H1 (cell line): ENCODE results near the gene MSANTD3. TPM values are rescaled to one million over a fixed set of nuclear protein-coding genes. Genes with fewer than 3 reads are reported as not detected.

Source experiments
- CTCF ChIA-PET: fragments of 300-600 bp; sonication (Branson Sonifier 250); formaldehyde crosslinking; loops from one replicate; lab custom pipeline; 2021; ENCODE audit not compliant: partially characterized antibody; lab: Charles Lee
- POLR2A ChIA-PET: fragments of 300-600 bp; sonication (Branson Sonifier 250); formaldehyde crosslinking; loops from one replicate; lab custom pipeline; 2021; ENCODE audit warnings: inconsistent platforms; ENCODE audit not compliant: partially characterized antibody; lab: Charles Lee
- DNase-seq, 2 experiments: peaks; one replicate each; pipeline versions ENCODE4 v3.0.0 to v3.0.0-alpha.2; 2010 to 2022; ENCODE audit warnings: low spot score in 2 of 2, low read depth in 1 of 2, mixed read lengths in 1 of 2
- FAIRE-seq: peaks from 2 replicates; lab custom pipeline; 2011; peaks lifted over from hg19 to GRCh38; lab: Jason Lieb, UNC
- H2AFZ ChIP-seq: 2 replicates; pipeline ENCODE4 v1.8.1; 2012; ENCODE audit warnings: low read length, inconsistent platforms
- H2AK5ac ChIP-seq: 2 replicates; pipeline ENCODE4 v1.6.1; 2013; ENCODE audit warnings: low read depth, low read length
- H2BK120ac ChIP-seq: replicated peaks from 2 replicates; pipeline ENCODE3; 2013; ENCODE audit warnings: low read depth, low read length, inconsistent platforms
- H2BK12ac ChIP-seq: 2 replicates; pipeline ENCODE4 v1.6.1; 2013; ENCODE audit warnings: low read depth, low read length
- H2BK15ac ChIP-seq: 2 replicates; pipeline ENCODE4 v1.6.1; 2013; ENCODE audit warnings: low read length
- H2BK20ac ChIP-seq: 2 replicates; pipeline ENCODE4 v1.6.1; 2013; ENCODE audit warnings: low read length
- H2BK5ac ChIP-seq: 2 replicates; pipeline ENCODE4 v1.6.1; 2013; ENCODE audit warnings: low read depth, low read length
- H3K14ac ChIP-seq: 2 replicates; pipeline ENCODE4 v1.6.1; 2013; ENCODE audit warnings: inconsistent platforms; ENCODE audit not compliant: insufficient read length
- H3K18ac ChIP-seq: 2 replicates; pipeline ENCODE4 v1.6.1; 2013; ENCODE audit warnings: low read length; ENCODE audit errors: extremely low read depth
- H3K23ac ChIP-seq: 2 replicates; pipeline ENCODE4 v1.6.1; 2013; ENCODE audit warnings: inconsistent platforms; ENCODE audit not compliant: insufficient read length
- H3K23me2 ChIP-seq: 2 replicates; pipeline ENCODE4 v1.6.1; 2013; ENCODE audit warnings: low read depth, low read length
- H3K27ac ChIP-seq: 2 replicates; pipeline ENCODE4 v1.6.1; 2011; ENCODE audit warnings: low read depth, low read length, inconsistent platforms
- H3K27me3 ChIP-seq, 4 experiments: replicated peaks in 1 of 4; 1 replicate in 1 of 4; 2 replicates in 3 of 4; pipeline versions ENCODE4 v1.6.1 to v1.8.1; 2011 to 2013; ENCODE audit warnings: low read length in 3 of 4, mild to moderate bottlenecking in 3 of 4, inconsistent platforms in 2 of 4, mixed read lengths in 2 of 4, moderate library complexity in 1 of 4; ENCODE audit not compliant: control insufficient read depth in 3 of 4, insufficient read depth in 3 of 4; ENCODE audit errors: extremely low read depth in 1 of 4
- H3K36me3 ChIP-seq, 4 experiments: 2 replicates each; pipeline versions ENCODE4 v1.6.1 to v1.8.1; 2011 to 2013; ENCODE audit warnings: mild to moderate bottlenecking in 4 of 4, low read length in 3 of 4, moderate library complexity in 2 of 4, control low read depth in 1 of 4, inconsistent platforms in 1 of 4; ENCODE audit not compliant: insufficient read depth in 4 of 4, control insufficient read depth in 2 of 4
- H3K4ac ChIP-seq: replicated peaks from 2 replicates; pipeline ENCODE3; 2013; ENCODE audit warnings: low read length, low read depth, mixed read lengths, inconsistent platforms; ENCODE audit not compliant: insufficient read length
- H3K4me1 ChIP-seq, 4 experiments: replicated peaks in 1 of 4; 1 replicate in 1 of 4; 2 replicates in 3 of 4; pipeline versions ENCODE4 v1.6.1 to v1.8.1; 2011 to 2013; ENCODE audit warnings: low read length in 3 of 4, inconsistent platforms in 2 of 4, mixed read lengths in 1 of 4; ENCODE audit not compliant: insufficient read depth in 4 of 4, control insufficient read depth in 3 of 4
- H3K4me2 ChIP-seq, 2 experiments: 2 replicates each; pipeline versions ENCODE4 v1.6.1 to v1.8.1; 2011 to 2013; ENCODE audit warnings: low read depth in 2 of 2, low read length in 2 of 2, control low read depth in 1 of 2, inconsistent platforms in 1 of 2, mild to moderate bottlenecking in 1 of 2; ENCODE audit not compliant: insufficient read depth in 1 of 2
- H3K4me3 ChIP-seq, 4 experiments: fragments of 200-600, 300-600 bp in 1 of 4; sonication (generic), shearing (Covaris generic), sonication (Bioruptor Twin) in 1 of 4; 2 replicates each; pipeline versions ENCODE4 v1.5.1 to v1.8.1; 2011 to 2016; ENCODE audit warnings: low read length in 4 of 4, low read depth in 3 of 4, control low read depth in 2 of 4, inconsistent platforms in 2 of 4, mild to moderate bottlenecking in 2 of 4, mixed read lengths in 1 of 4, moderate library complexity in 1 of 4; ENCODE audit not compliant: insufficient read depth in 2 of 4; ENCODE audit errors: extremely low read depth in 1 of 4
- H3K56ac ChIP-seq: replicated peaks from 2 replicates; pipeline ENCODE3; 2013; ENCODE audit warnings: low read depth, mild to moderate bottlenecking, mixed read lengths, low read length, inconsistent platforms; ENCODE audit not compliant: insufficient read length
- H3K79me1 ChIP-seq: 2 replicates; pipeline ENCODE4 v1.6.1; 2013; ENCODE audit warnings: low read depth, low read length, control low read depth
- H3K79me2 ChIP-seq, 2 experiments: 2 replicates each; pipeline versions ENCODE4 v1.6.1 to v1.8.1; 2012 to 2013; ENCODE audit warnings: low read length in 2 of 2, mild to moderate bottlenecking in 2 of 2, inconsistent platforms in 1 of 2; ENCODE audit not compliant: insufficient read depth in 2 of 2, control insufficient read depth in 1 of 2
- H3K9ac ChIP-seq, 4 experiments: replicated peaks in 1 of 4; 1 replicate in 1 of 4; 2 replicates in 3 of 4; pipeline versions ENCODE4 v1.6.1 to v1.8.1; 2011 to 2013; ENCODE audit warnings: low read depth in 3 of 4, low read length in 3 of 4, control low read depth in 2 of 4, mild to moderate bottlenecking in 2 of 4, moderate library complexity in 2 of 4, inconsistent platforms in 1 of 4; ENCODE audit errors: extremely low read depth in 1 of 4
- H3K9me3 ChIP-seq, 2 experiments: 2 replicates each; pipeline versions ENCODE4 v1.6.1 to v1.8.1; 2012 to 2013; ENCODE audit warnings: mild to moderate bottlenecking in 2 of 2, moderate library complexity in 2 of 2, control low read depth in 1 of 2, inconsistent platforms in 1 of 2, low read depth in 1 of 2, low read length in 1 of 2, mixed read lengths in 1 of 2; ENCODE audit not compliant: insufficient read depth in 2 of 2
- H4K20me1 ChIP-seq, 2 experiments: replicated peaks in 1 of 2; 2 replicates each; pipeline versions ENCODE3 to v1.8.1; 2011 to 2013; ENCODE audit warnings: inconsistent platforms in 2 of 2, low read length in 2 of 2, mild to moderate bottlenecking in 1 of 2; ENCODE audit not compliant: insufficient read depth in 2 of 2, control insufficient read depth in 1 of 2
- H4K5ac ChIP-seq: 2 replicates; pipeline ENCODE4 v1.6.1; 2013; ENCODE audit warnings: low read length, low read depth, mixed read lengths, inconsistent platforms; ENCODE audit not compliant: insufficient read length
- H4K8ac ChIP-seq: 2 replicates; pipeline ENCODE4 v1.8.0; 2013; ENCODE audit warnings: mild to moderate bottlenecking, moderate library complexity, low read length, inconsistent platforms; ENCODE audit not compliant: insufficient read depth; ENCODE audit errors: extremely low read depth
- H4K91ac ChIP-seq: replicated peaks from 2 replicates; pipeline ENCODE3; 2013; ENCODE audit warnings: low read length, mixed read lengths, inconsistent platforms; ENCODE audit not compliant: insufficient read length
- BCL11A ChIP-seq, 2 experiments: IDR thresholded peaks; one replicate each; pipeline ENCODE4 v1.6.1; 2011; ENCODE audit warnings: low read depth in 2 of 2, low read length in 2 of 2, mild to moderate bottlenecking in 2 of 2
- CEBPB ChIP-seq: IDR thresholded peaks from 2 replicates; pipeline ENCODE4 v1.6.1; 2012; ENCODE audit warnings: low read depth, low read length
- CREB1 ChIP-seq: IDR thresholded peaks from 2 replicates; pipeline ENCODE4 v1.6.1; 2012; ENCODE audit warnings: inconsistent platforms
- GABPA ChIP-seq: IDR thresholded peaks from 2 replicates; pipeline ENCODE4 v1.6.1; 2011; ENCODE audit warnings: mild to moderate bottlenecking, low read length, moderate library complexity, borderline replicate concordance; ENCODE audit not compliant: insufficient read depth
- KDM1A ChIP-seq: fragments of 200-600, 300-600 bp; sonication (generic); IDR thresholded peaks from 2 replicates; pipeline ENCODE4 v1.7.1; 2016; ENCODE audit warnings: mild to moderate bottlenecking, low read length, borderline replicate concordance
- NANOG ChIP-seq: IDR thresholded peaks from 2 replicates; pipeline ENCODE4 v1.6.1; 2011; ENCODE audit warnings: low read length, low read depth, mild to moderate bottlenecking, inconsistent platforms; ENCODE audit not compliant: insufficient read depth, poor library complexity, severe bottlenecking
- RAD21 ChIP-seq, 2 experiments: IDR thresholded peaks in 1 of 2; conservative IDR thresholded peaks in 1 of 2; 2 replicates each; pipeline ENCODE4 v1.6.1; 2011; ENCODE audit warnings: low read depth in 2 of 2, low read length in 2 of 2, improper control_type of control experiment in 1 of 2, inconsistent platforms in 1 of 2, mild to moderate bottlenecking in 1 of 2, moderate library complexity in 1 of 2
- RFX5 ChIP-seq: IDR thresholded peaks from 2 replicates; pipeline ENCODE4 v1.6.1; 2011; ENCODE audit warnings: low read depth, low read length, improper control_type of control experiment, borderline replicate concordance
- RNF2 ChIP-seq: fragments of 200-900, 300-1000 bp; sonication (generic); IDR thresholded peaks from 2 replicates; pipeline ENCODE4 v1.7.1; 2016; ENCODE audit warnings: borderline replicate concordance, low read depth, mild to moderate bottlenecking, antibody characterized with exemption, low read length; ENCODE audit not compliant: poor library complexity, severe bottlenecking; ENCODE audit errors: missing control alignments
- YY1 ChIP-seq: IDR thresholded peaks from 2 replicates; pipeline ENCODE4 v1.6.1; 2011; ENCODE audit warnings: low read depth, mild to moderate bottlenecking, low read length
- ZNF274 ChIP-seq: IDR thresholded peaks from 2 replicates; pipeline ENCODE4 v1.7.0; 2012; ENCODE audit warnings: low read length, borderline replicate concordance; ENCODE audit errors: extremely low read depth
- WGBS, 2 experiments: shearing (Covaris generic) in 1 of 2; methylation state at CpG; one replicate each; pipeline versions ENCODE4 v1.1.6 to v1.1.7; 2013 to 2015; ENCODE audit warnings: low lambda C conversion rate in 2 of 2, mixed read lengths in 2 of 2, inconsistent platforms in 1 of 2, low coverage in 1 of 2, missing lambda C conversion rate in 1 of 2; ENCODE audit not compliant: insufficient replicate concordance in 2 of 2, insufficient coverage in 1 of 2, insufficient read length in 1 of 2; ENCODE audit errors: extremely low coverage in 1 of 2, missing lambda C conversion rate in 1 of 2; 5-methylcytosine and 5-hydroxymethylcytosine counted together
- polyA plus RNA-seq, 7 experiments: library from polyadenylated mRNA; depleted of rRNA in 3 of 7; stranded (reverse) in 5 of 7; unstranded in 2 of 7; fragments of >200 nt in 5 of 7; fragments of 200-250 nt in 2 of 7; gene quantifications; 1 replicate in 5 of 7; 2 replicates in 1 of 7; 4 replicates in 1 of 7; pipeline versions ENCODE4 v1.2.1 to v1.2.3, GENCODE V29; 2011 to 2013; ENCODE audit warnings: missing spikeins in 2 of 7, mixed read lengths in 2 of 7
- total RNA-seq: library from RNA; stranded (reverse); fragmentation: NEBNext Ultra II Directional; extraction: Animal tissue kit (Norgen Biotek cat#: 25700); gene quantifications from 2 replicates; pipeline ENCODE4 v1.2.1, GENCODE V29; 2021

Gene MSANTD3
- total and polyA plus RNA-seq, 2 of the 8 experiments (the other 6 are each of a cell fraction or from before 2014, with no cell fraction given) = 12.0 to 41.3 TPM

- peak within 1 kb of the TSS; percentile 92 for H4K91ac ChIP-seq
- H2BK120ac ChIP-seq = peak within 1 kb of the TSS; percentile 63
- peak within 1 kb of the TSS; percentile 98 for H4K8ac ChIP-seq
- ChIA-PET POLR2A (interaction anchor here (0.8 to 1.4 kb wide), 8 partner anchors 18 to 120 kb away, joined by 3 to 4 read pairs (median 3); partner anchors contain the start of genes CAVIN4 and MSANTD3), CTCF (interaction anchor here (1.0 to 1.5 kb wide), 5 partner anchors 9 to 124 kb away, joined by 3 to 7 read pairs (median 3); no protein-coding TSS in a partner anchor)
- peak within 1 kb of the TSS; percentile 81 to 99 (median 90) for H3K9ac ChIP-seq
- no peak within 1 kb of the TSS for H2AK5ac ChIP-seq
- FAIRE-seq = no peak
- no peak within 1 kb of the TSS for H3K14ac ChIP-seq
- peaks cover 28 to 53% of the 10 kb centered on the region in 2 experiments for H3K79me2 ChIP-seq
- peak within 1 kb of the TSS; percentile 85 for H2BK12ac ChIP-seq
- H3K23me2 ChIP-seq = peaks cover 12% of the 10 kb centered on the region; the same call in 1 of the 2 replicates
- peak; percentile 50 to 89 for DNase-seq
- peaks cover 0 to 14% (median 6%) of the 10 kb centered on the region in 4 experiments; a peak in 5 of 7 replicates for H3K4me1 ChIP-seq
- no peak within 1 kb of the TSS for H3K56ac ChIP-seq
- peaks cover 5 to 10% of the 10 kb centered on the region in 2 experiments for H4K20me1 ChIP-seq
- H3K36me3 ChIP-seq = peaks cover 0 to 3% (median 0%) of the 10 kb centered on the region in 4 experiments; a peak in 1 of 8 replicates
- H4K5ac ChIP-seq = peak within 1 kb of the TSS; percentile 82
- H2BK15ac ChIP-seq = peak within 1 kb of the TSS; percentile 46; the same call in 1 of the 2 replicates
- H2BK20ac ChIP-seq = peak within 1 kb of the TSS; percentile 28; the same call in 1 of the 2 replicates
- peak within 1 kb of the TSS; percentile 79 to 100 for H3K4me2 ChIP-seq
- peak within 1 kb of the TSS; percentile 85 for H3K27ac ChIP-seq
- H3K79me1 ChIP-seq = peaks cover 7% of the 10 kb centered on the region
- no peak within 1 kb of the TSS for H3K23ac ChIP-seq
- WGBS, 2 experiments = 2% methylated on average over 14 of the region's 54 CpGs; no CpG with 5 or more reads in 1 of the 2 experiments
- peak within 1 kb of the TSS; percentile 67; the same call in 1 of the 2 replicates for H2AFZ ChIP-seq
- H3K4ac ChIP-seq = peak within 1 kb of the TSS; percentile 50
- peak within 1 kb of the TSS; percentile 52 for H3K18ac ChIP-seq
- H3K9me3 ChIP-seq = no peaks in the 10 kb centered on the region
- peak within 1 kb of the TSS; percentile 88; the same call in 1 of the 2 replicates for H2BK5ac ChIP-seq
- no peaks in the 10 kb centered on the region for H3K27me3 ChIP-seq
- H3K4me3 ChIP-seq = peak within 1 kb of the TSS; percentile 79 to 98 (median 83)
- no peak for TF ChIP-seq RFX5
- TF ChIP-seq KDM1A = no peak
- no peak for TF ChIP-seq YY1
- no peak for TF ChIP-seq CEBPB
- TF ChIP-seq BCL11A (IDR thresholded peaks at IDR 0.05; ENCODE audit: low read depth in 2 of 2, low read length in 2 of 2) = no peak
- no peak for TF ChIP-seq ZNF274
- TF ChIP-seq GABPA = no peak
- TF ChIP-seq RAD21 (IDR thresholded peaks at IDR 0.05 in 1 of 2, conservative IDR thresholded peaks at IDR 0.05 in 1 of 2; ENCODE audit: low read depth in 2 of 2, low read length in 2 of 2) = peak in 1 of 2 experiments; percentile 16; a peak in 1 of 4 replicates
- TF ChIP-seq NANOG = no peak
- TF ChIP-seq RNF2 = no peak
- TF ChIP-seq CREB1 = peak; percentile 77
Observed at GRCh38 chr9:100472788-100473275, 45.9 kb downstream of the MSANTD3 start, which contains the start of gene TMEFF1. Gene TMEFF1 (plus strand): TSS chr9:100473149. CDS start chr9:100473545, 396 bp downstream.
